Measurements from ENCODE around the gene GSTO2. TPM values are rescaled to one million over a fixed set of nuclear protein-coding genes. Genes with fewer than 3 reads are reported as not detected.

The GSTO2 gene
- total and polyA plus RNA-seq, 2 of the 13 experiments (the other 11 are each of a cell fraction or from before 2014, with no cell fraction given), result 2.1 to 7.9 TPM

DNA sequence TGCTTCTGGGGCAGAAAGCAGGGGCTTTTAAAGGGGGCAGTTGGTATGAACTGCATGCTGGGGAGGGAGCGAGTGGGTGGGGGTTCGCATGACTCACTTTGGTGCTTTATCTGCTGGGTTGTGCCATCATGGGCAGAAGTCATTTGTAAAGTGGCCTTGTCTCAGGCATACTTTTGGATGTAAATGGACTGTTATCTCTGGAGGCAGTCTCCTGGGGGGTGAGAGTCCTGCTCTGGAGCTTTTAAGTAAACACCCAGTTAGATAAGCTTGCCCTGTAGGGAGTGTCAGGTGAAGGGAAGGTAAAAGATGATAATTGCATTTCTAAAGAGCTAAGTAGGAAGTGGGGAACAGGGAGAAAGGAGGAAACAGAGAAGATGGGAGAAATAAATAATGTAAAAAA lies 15.9 kb upstream of the GSTO2 start (continued):
- no peak for TF ChIP-seq ZNF761 (CRISPR knock-in tag; conservative IDR thresholded peaks at IDR 0.05)
- no peak for TF ChIP-seq YEATS4 (CRISPR knock-in tag; IDR thresholded peaks at IDR 0.05; ENCODE audit: borderline replicate concordance)
- peak; percentile 89 for TF ChIP-seq ZNF205 (CRISPR knock-in tag; IDR thresholded peaks at IDR 0.05)
- peak; percentile 91 for TF ChIP-seq SP5 (CRISPR knock-in tag; IDR thresholded peaks at IDR 0.05; ENCODE audit: borderline replicate concordance, low read depth)
- TF ChIP-seq SMC3 (IDR thresholded peaks at IDR 0.05; ENCODE audit: low read length), result no peak
- peak; percentile 98 for TF ChIP-seq FOSL2 (CRISPR knock-in tag; IDR thresholded peaks at IDR 0.05)
- TF ChIP-seq, protein P1, sequence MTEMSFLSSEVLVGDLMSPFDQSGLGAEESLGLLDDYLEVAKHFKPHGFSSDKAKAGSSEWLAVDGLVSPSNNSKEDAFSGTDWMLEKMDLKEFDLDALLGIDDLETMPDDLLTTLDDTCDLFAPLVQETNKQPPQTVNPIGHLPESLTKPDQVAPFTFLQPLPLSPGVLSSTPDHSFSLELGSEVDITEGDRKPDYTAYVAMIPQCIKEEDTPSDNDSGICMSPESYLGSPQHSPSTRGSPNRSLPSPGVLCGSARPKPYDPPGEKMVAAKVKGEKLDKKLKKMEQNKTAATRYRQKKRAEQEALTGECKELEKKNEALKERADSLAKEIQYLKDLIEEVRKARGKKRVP (CRISPR knock-in tag; IDR thresholded peaks at IDR 0.05), result no peak
- TF ChIP-seq, protein P2, sequence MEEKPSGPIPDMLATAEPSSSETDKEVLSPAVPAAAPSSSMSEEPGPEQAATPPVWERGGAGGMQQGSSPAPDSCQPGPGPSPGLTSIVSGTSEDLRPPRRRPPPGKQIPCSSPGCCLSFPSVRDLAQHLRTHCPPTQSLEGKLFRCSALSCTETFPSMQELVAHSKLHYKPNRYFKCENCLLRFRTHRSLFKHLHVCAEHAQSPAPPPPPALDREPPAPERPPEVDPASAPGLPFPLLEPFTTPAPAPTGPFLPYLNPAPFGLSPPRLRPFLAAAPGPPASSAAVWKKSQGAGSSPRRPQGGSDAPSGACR (CRISPR knock-in tag; IDR thresholded peaks at IDR 0.05), result peak; percentile 80; the same call in 1 of the 2 replicates
- TF ChIP-seq ZNF451 (CRISPR knock-in tag; IDR thresholded peaks at IDR 0.05), result no peak
- 0 out of 2 replicates have a peak, but pooled peaks have one; percentile 13 for TF ChIP-seq ZNF121 (CRISPR knock-in tag; IDR thresholded peaks at IDR 0.05)
- peak; percentile 25; the same call in 1 of the 2 replicates for TF ChIP-seq KMT2A (CRISPR knock-in tag; IDR thresholded peaks at IDR 0.05)
- no peak; the same call in 1 of the 2 replicates for TF ChIP-seq ZNF615 (CRISPR knock-in tag; IDR thresholded peaks at IDR 0.05; ENCODE audit: borderline replicate concordance)
- no peak for TF ChIP-seq ZNF282 (IDR thresholded peaks at IDR 0.05; ENCODE audit: partially characterized antibody)
- TF ChIP-seq, protein P3, sequence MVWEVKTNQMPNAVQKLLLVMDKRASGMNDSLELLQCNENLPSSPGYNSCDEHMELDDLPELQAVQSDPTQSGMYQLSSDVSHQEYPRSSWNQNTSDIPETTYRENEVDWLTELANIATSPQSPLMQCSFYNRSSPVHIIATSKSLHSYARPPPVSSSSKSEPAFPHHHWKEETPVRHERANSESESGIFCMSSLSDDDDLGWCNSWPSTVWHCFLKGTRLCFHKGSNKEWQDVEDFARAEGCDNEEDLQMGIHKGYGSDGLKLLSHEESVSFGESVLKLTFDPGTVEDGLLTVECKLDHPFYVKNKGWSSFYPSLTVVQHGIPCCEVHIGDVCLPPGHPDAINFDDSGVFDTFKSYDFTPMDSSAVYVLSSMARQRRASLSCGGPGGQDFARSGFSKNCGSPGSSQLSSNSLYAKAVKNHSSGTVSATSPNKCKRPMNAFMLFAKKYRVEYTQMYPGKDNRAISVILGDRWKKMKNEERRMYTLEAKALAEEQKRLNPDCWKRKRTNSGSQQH (CRISPR knock-in tag; IDR thresholded peaks at IDR 0.05; ENCODE audit: low read depth), result no peak
- TF ChIP-seq SOX5 (CRISPR knock-in tag; IDR thresholded peaks at IDR 0.05; ENCODE audit: borderline replicate concordance), result peak; percentile 89
- peak; percentile 29; the same call in 1 of the 2 replicates for TF ChIP-seq THAP11 (CRISPR knock-in tag; IDR thresholded peaks at IDR 0.05)
- no peak for TF ChIP-seq ZNF510 (CRISPR knock-in tag; IDR thresholded peaks at IDR 0.05; ENCODE audit: low read depth)
- TF ChIP-seq, protein P4, sequence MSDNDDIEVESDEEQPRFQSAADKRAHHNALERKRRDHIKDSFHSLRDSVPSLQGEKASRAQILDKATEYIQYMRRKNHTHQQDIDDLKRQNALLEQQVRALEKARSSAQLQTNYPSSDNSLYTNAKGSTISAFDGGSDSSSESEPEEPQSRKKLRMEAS (IDR thresholded peaks at IDR 0.05), result peak; percentile 20; the same call in 1 of the 2 replicates
- no peak for TF ChIP-seq LCORL (IDR thresholded peaks at IDR 0.05)
- TF ChIP-seq LCORL (CRISPR knock-in tag; IDR thresholded peaks at IDR 0.05), result peak; percentile 91
- TF ChIP-seq MEIS1 (CRISPR knock-in tag; IDR thresholded peaks at IDR 0.05; ENCODE audit: borderline replicate concordance), result no peak
- TF ChIP-seq KDM2A (CRISPR knock-in tag; IDR thresholded peaks at IDR 0.05; ENCODE audit: borderline replicate concordance, low read depth), result no peak
- no peak for TF ChIP-seq ZSCAN29 (CRISPR knock-in tag; conservative IDR thresholded peaks at IDR 0.05)
- TF ChIP-seq YY1 (IDR thresholded peaks at IDR 0.05; ENCODE audit: insufficient read depth, insufficient replicate concordance, low read depth, low read length), result peak; percentile 30
- TF ChIP-seq ZFP36L2 (CRISPR knock-in tag; IDR thresholded peaks at IDR 0.05), result no peak
- 0 out of 2 replicates have a peak, but pooled peaks have one; percentile 21 for TF ChIP-seq NR2C2 (CRISPR knock-in tag; IDR thresholded peaks at IDR 0.05; ENCODE audit: borderline replicate concordance)
- no peak for TF ChIP-seq TBP (CRISPR knock-in tag; IDR thresholded peaks at IDR 0.05)
- TF ChIP-seq ZNF747 (CRISPR knock-in tag; IDR thresholded peaks at IDR 0.05; ENCODE audit: borderline replicate concordance), result no peak
- TF ChIP-seq SIX1 (CRISPR knock-in tag; IDR thresholded peaks at IDR 0.05; ENCODE audit: borderline replicate concordance), result peak; percentile 80; the same call in 1 of the 2 replicates
- no peak for TF ChIP-seq PAWR (CRISPR knock-in tag; IDR thresholded peaks at IDR 0.05; ENCODE audit: borderline replicate concordance)
- TF ChIP-seq ZNF264 (CRISPR knock-in tag; IDR thresholded peaks at IDR 0.05), result peak; percentile 33; the same call in 1 of the 2 replicates
- TF ChIP-seq CHD2 (IDR thresholded peaks at IDR 0.05; ENCODE audit: low read depth, low read length), result no peak

All from HepG2 (cell line).